GM18517 (cell line): ENCODE measurements around the gene SYVN1.
A peak's percentile ranks its signal among the peaks of the same experiment; 100 is the strongest.
"Not testable (repeated sequence)": the region's sequence is repeated elsewhere in the genome, so short reads cannot be mapped to it uniquely, and the experiment has no call there.

Experiments
- ATAC-seq: cut with Tn5 transposase; IDR thresholded peaks from one replicate; pipeline ENCODE4 v1.9.1; 2021; ENCODE audit warnings: mild to moderate bottlenecking, moderate library complexity; ENCODE audit not compliant: unreplicated experiment

SYVN1 gene

DNA sequence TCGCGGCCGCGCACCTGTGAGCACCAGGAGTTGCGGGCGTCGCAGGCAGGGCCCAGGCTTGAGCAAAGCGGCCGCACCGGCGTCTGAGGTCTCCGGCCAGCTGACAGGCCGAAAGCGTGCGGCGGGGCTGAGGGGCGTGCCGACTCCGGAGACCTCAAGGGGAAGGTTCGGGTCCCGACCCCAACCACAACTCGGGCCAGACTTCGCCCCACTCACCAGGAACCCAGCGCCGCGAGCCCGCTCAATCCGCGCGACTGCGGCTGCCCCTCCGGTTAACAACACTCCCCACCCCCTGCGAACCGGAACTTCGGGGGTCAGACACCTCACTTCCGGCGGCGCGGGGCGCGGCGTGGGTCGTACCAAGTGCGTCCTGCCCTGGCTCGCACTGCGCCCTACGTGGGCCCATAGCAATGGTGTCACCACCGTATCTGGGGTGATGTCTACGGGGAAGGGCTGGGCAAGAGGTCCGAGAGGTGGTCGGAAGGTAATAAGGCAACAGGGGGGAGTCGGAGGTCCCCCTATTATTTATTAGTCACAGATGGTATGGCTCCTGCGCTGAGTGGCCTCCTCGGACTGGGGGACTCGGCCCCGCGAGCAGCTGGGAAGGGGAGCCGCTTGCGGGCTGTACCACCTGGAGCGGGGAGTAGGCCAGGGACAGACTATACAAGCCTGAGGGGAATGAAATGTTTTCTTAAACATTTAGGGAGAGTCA is at the start of gene SYVN1:
Gene SYVN1 (minus strand): TSS at position 280 of the 712 bp plus-strand sequence. CDS start 918 bp downstream, outside the sequence.
- peak; percentile 49 for ATAC-seq

DNA sequence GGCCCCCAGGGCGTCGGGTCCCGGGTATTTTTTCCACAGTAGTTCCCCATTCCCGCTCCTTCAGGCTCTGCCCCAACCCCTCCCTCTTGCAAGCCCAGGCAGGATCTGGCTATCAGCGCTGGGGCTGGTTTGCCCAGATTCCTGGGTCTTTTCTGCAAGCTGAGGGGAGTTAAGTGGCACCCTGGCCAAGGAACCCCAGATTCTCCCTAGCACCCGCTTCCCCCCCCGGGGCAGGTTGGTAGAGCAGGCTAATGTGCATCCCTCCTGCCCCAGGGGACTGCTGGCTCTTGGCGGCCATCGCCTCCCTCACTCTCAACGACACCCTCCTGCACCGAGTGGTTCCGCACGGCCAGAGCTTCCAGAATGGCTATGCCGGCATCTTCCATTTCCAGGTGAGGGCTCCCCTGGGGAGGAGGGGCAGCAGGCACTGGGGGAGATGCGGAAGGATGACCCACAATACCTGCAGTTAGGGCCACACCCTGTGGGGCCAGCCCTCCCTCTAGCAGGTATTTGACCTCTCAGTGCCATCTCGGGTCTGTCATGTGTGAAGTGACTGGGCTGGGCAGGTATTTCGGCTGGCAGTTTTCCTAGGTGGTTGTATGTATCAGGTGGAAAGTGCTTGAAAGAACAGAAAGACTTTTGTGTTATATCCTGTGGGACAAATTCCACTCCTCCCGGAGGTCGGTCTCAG is 49.0 kb upstream of the SYVN1 start:
- no peak for ATAC-seq

DNA sequence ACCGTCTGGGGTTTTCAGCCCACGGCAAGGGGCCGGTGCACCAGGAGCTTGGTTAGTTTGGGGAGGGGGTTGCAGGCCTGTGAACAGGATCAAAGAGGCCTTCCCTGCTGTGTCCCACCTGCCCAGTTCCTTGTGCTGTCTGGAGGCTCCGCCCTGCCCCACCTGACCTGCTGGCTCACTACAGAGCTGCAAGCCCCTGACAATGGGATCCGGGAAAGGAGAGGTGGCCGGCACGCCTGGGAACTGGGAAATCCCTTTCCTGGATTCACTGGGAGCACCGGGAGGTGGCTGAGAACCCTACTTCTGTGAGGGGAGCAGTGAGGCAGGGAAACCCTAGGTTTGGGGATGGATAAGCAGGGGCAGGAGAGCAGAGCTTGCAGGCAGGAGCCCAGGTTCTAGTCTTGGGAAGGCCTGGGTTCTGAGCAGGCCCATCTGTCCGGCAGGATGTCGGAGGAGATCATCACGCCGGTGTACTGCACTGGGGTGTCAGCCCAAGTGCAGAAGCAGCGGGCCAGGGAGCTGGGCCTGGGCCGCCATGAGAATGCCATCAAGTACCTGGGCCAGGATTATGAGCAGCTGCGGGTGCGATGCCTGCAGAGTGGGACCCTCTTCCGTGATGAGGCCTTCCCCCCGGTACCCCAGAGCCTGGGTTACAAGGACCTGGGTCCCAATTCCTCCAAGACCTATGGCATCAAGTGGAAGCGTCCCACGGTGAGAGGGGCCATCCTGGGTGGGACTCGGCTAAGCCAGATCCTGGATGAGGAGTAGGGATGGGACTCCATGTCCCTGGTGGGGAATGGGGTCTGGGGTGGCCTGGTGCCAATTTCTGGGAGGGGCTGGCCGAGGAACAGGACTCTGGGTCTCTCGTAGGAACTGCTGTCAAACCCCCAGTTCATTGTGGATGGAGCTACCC is 48.2 kb upstream of the SYVN1 start:
- ATAC-seq, result no peak

DNA sequence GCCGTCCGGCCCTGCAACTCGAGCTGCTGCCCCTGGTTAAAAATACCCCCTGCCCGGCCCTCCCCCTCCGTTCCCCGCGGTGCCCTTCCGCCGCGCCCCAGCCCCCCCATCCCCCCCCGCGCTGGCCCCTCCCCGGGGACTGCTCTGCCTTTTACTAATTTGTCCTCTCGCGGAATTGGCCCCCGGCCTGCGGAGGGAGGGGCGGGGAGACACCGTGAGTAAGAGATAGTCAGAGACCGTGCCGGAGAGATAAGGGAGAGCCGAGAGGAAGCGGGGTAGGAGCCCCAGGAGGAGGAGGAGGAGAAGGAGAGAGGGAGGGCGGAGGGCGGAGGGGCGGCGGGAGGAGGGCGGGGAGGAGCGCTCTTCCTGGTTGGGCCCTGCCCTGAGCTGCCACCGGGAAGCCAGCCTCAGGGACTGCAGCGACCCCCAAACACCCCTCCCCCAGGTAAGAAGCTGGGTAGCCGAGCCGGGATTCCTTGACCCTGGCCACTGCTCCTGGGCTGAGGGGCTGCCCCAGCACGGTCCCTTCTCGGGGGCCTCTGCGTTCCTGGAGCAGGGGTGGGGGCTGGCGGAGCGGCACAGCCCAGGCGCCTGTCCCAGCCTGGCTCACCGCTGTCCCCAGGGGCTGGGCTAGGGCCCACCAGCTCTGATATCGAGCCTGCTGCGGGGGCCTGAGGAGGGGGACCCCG is 47.4 kb upstream of the SYVN1 start, which contains the start of gene CAPN1:
Gene CAPN1 (plus strand): TSS at position 360 of the 689 bp plus-strand sequence. CDS start 774 bp downstream, outside the sequence.
- ATAC-seq, result peak; percentile 43

DNA sequence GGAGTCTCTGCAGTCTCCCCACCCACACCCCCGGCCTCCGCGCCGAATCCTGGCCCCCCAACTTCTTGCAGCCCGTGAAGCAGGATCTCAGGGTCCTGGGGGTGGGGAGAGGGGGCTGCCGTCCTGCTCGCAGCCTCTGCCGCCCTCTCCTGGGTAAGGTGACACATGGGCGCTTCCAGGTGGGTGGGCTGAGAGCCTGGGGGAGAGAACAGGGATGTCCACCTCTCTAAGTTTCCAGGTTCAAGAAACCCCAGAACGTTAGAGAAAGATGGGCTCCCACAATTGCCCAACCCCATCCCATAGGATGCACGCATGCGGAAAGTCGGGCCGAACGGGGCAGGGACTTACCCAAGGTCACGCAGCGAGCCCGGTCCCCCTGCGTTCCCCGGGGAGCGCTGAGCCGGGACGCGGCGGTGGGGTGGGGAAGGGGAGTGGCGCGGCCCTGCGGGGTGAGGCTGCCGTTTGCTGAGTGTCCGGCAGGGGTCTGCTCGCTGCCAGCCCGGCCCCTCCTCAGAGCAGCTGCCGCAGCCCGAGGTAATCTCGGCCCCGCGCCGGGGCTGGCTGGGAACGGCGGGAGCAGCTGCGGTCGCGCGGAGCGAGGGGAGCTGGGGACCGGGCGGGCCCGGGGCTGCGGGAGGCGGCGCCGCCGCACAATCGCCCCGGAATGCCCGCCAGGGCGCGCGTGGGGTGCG is 46.7 kb upstream of the SYVN1 start:
- peak; percentile 57 for ATAC-seq

DNA sequence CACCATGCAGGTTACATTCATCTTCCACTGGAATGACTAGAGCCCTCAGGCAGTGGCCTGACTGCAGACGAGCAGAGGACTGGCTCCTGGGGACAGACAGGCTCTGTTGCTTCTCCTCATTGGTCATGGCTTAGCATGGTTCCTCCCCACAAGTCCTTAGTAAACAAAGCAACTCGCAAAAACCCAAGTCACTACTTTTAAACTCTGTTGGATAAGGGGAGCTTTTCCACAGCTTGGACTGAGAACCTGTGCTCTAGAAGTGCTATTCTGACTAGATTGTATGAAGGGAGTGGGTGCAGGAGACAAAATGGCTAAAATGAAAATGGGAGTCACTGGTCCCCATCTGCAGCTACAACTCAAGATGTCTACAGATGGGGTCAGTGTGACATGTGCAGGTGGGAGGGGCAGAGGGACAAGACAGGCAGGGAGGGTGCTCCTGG is 40.3 kb upstream of the SYVN1 start:
- ATAC-seq, result not testable (repeated sequence)

DNA sequence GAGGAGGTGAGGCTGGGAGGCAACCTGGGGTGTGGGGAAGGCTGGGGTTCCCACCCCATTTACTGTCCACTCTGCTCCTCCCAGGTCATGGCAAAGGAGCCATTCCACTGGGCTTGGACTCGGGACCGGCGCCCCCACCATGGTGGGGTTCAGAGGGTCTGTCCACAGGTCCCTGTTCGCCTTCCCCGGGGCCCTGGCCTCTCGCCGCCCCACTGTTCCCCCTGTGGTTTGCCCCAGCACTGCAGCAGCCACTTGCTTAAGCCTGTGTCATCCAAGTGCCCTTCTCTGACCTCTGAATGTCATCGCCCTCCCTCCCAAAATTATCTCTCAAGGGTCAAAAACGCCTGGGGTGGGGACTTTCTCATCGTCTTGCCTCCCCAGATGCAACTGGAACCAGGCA is 38.3 kb upstream of the SYVN1 start:
- no peak for ATAC-seq

DNA sequence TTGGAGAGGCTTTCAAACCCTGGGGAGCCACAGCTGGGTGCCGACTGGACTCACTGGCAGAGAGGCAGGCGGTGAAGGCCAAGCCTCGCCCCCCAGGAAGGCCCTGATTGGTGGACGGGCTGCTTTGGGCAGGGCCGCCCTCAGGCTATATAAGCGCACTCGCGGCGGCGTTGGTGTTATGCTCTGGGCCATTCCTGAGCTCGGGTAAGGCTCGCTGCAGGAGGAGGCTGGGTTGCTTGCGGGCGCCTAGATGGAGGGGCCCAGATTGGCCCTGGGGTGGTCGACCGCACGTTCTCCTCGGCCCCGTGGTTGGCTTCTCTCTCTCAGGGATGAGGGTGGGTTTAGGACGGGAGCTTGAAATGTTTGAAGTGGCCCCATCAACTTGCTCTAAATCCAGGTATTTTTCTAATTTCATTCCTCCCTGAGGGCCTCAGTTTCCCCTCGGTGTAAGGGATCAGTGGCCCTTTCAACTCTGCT is 35.8 kb upstream of the SYVN1 start, which contains the start of gene SPDYC:
Gene SPDYC (plus strand): TSS at position 176 of the 477 bp plus-strand sequence. CDS start 1,125 bp downstream, outside the sequence.
- no peak for ATAC-seq

DNA sequence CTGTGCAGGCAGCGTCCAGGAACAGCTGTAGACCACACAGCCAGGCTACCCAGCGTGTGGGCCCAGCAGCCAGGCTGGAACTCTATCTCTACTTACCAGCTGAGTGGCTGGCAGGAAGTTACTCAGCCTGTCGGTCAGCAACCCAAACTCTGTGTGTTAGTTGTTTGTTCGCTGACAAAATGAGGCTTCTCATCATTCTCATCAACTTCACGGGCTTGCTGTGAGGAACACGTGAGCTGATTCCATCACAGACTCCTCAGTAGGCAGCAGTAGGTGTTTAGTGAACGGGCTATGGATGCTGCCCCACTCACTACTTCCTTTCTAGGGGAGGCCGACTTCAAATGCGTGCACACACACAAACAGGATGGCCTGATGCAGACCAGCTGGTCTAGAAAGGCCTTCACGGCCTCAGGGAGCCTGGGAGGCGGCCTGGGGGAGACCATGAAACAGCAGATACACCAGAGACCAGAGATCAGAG is 34.9 kb upstream of the SYVN1 start:
- ATAC-seq, result no peak

DNA sequence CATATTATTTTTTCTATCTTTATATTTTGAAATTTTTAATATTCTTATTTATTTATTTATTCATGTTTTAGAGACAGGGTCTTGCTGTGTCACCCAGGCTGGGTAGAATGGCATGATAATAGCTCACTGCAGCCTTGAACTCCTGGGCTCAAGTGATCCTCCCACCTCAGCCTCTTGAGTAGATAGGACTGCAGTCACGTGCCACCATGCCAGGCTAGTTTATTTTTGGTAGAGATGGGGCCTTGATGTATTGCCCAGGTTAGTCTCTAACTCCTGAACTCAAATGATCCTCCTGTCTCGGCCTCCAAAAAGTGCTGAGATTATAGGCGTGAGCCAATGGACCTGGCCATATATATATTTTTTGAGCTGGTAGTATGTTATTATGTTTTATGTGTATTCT is 33.3 kb upstream of the SYVN1 start:
- ATAC-seq, result no peak

DNA sequence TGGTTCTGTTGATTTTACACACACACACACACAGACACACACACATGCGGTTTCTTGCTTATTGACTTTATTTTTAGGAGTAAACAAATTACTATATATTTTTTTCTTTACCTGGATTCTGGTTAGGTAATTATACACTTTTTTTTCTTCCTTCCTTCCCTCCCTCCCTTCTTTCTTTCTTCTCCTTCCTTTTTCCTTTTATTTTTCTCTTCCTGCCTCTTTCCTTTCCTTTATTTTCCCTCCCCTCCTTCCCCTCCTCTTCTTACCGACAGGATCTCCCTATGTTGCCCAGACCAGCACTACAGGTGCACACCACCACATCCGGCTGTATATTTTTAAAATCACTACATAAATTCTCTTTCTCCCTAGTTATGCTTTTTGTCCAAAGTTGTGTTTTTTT is 32.6 kb upstream of the SYVN1 start:
- ATAC-seq, result no peak

DNA sequence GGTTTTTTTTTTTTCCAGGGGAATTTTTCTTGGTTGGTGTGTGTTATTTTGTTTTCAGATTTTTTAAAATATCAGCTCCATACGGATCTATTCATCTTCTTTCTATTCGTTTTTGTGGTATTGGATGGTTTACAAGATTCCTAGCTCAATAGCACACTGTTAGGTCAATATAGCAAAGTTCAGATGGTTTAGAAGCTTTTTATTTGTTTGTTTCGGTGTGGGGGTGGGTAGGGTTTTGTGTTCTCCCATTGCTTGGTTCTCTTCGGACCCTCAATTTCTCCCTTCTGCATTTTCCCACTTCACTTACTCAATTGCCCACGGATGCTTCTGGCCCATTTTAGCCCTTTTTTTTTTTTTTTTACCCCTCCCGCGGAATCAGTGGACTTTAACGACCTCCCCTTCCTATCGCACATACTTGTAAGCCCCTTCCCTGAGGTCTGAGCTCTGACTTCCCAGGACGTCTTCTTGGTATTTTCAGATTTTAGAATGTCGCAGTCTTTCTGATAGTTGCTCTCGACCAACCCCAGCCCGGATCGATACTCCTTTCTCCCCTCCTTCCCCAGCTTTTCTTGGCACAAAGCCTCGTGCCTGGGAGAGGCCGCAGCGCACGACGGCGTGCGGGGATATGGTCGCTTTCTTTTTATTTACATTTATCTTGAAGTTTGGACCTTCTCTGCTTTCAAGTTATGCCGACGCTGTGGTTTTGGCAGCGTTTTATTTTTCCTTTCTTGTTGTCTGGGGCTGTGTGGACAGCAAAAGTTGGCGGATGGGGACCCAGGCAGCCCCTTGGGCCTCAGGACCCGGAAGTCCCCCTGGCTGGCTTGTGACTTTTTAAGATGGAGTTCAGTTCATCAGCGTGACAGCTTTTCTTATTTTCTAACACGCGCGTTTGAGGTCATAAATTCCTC is 31.3 kb upstream of the SYVN1 start:
- ATAC-seq, result no peak

DNA sequence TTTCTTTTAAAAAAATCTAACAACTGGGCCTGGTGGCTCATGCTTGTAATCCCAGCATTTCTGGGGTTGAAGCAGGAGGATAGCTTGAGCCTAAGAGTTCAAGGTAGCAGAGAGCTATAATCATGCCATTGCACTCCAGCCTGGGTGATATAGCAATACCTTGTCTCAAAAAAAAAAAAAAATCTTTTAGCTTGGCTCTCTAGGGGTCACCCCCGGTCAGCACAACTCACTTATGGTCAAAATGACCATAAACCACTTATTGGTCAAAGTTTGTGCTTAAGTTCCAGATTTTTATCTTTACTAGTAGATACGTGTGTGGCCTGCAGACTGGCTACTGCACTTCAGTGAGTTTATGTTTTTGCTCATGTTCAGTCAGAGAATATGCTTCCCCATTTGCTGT is 29.4 kb upstream of the SYVN1 start:
- ATAC-seq, result no peak

DNA sequence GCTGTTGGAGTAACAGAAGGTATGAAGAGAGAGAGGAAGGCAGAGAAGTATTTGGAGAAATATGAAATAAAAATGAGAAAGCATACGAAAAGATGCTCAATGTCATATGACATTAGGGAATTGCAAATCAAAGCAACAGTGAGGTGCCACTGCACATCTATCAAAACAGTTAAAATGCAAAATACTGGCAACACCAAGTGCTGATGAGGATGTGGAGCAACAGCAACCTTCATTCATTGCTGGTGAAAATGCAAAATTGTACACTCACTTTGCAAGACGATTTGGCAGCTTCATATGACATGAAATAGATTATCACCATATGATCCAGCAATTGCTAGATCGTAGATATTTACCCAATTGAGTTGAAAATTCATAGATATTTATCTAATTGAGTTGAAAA is 26.3 kb upstream of the SYVN1 start:
- no peak for ATAC-seq

DNA sequence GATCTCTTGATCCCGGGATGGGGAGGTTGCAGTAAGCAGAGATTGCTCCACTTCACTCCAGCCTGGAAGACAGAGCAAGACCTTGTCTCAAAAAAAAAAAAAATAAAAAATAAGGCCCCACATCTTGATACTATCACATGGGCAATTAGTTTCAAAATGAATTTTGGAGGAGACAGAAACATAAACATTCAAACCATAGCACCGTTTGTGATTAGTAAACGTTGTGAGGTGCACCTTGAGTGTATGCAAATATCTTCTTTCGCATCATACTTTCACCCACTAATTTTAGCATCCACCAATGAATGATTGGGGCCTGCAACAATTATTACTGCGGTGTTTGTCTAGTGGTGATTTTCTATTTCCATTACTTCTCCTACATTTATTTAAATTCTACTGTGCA is 24.7 kb upstream of the SYVN1 start:
- ATAC-seq, result peak; percentile 77

DNA sequence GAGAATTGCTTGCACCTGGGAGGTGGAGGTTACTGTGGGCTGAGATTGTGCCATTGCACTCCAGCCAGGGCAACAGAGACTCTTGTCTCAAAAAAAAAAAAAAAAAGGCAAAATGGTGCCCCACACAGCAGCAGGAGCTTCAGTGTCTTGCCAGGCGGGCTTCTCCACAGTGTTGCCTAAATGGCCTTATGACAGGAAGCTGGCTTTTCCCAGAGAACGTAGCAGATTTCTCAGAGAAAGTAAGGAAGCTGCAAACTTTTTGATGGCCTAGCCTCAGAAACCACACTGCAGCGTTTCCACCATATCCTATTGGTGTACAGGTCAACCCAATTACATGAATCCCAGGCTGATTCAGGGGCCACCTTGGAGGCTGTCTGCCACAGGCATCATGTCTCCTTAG is 23.0 kb upstream of the SYVN1 start:
- ATAC-seq, result no peak

DNA sequence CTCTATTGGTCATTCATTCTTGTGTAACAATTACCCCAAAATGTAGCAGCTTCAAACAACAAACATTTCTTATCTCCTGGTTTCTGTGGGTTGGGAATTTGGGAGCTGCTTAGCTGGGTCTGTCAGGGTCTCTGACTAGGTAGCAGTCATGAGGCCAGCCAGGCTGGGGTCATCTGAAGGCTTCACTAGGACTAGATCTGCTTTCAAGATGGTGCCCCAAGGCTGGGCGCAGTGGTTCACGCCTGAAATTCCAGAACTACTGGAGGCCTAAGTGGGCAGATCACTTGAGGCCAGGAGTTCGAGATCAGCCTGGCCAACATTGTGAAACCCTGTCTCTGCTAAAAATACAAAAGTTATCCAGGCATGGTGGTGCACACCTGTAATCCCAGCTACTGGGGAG is 22.6 kb upstream of the SYVN1 start:
- no peak for ATAC-seq

DNA sequence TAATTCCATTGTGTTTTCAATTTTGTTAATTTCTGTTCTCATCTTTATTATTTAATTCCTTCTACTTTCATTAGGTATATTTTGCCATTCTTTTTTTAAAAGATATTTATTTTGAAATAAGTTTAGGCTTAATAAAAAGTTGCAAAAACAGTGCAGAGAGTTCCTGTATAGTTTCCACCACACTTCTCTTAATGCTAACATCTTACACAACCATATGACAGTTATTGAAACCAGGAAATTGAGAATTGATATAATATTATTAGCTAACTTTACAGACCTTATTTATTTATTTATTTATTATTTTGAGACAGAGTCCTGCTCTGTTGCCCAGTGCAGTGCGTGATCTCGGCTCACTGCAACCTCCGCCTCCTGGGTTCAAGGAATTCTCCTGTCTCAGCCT is 21.9 kb upstream of the SYVN1 start:
- ATAC-seq, result no peak

DNA sequence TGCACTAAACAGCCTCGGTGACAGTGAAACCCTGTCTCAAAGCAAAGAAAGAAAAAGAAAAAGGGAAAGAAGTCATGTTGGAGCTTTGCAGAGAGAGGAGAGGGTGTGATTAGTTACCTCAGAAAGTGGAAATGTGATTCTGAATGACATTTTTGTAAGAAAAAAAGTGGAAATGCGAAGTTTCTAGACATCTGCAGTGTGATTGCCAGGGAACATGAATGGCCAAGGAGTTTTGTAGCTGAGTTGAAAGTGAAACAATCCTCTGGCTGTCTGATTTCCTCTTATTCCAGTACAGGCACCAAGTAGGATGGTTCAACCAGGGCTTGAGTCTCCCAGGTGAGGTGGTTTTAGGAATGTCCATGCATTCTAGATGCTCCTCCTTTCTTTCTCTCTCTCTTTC is 17.8 kb upstream of the SYVN1 start:
- no peak for ATAC-seq
